ENCODE data around the gene FAM53B. TPM values are rescaled to one million over a fixed set of nuclear protein-coding genes. Genes with fewer than 3 reads are reported as not detected.
"Not testable (repeated sequence)": the region's sequence is repeated elsewhere in the genome, so short reads cannot be mapped to it uniquely, and the experiment has no call there.

FAM53B gene
- total RNA-seq, 3 donors from 2014 or later = 12.9 to 19.2 (median 18.2) TPM

- no peak for DNase-seq
- Mint-ChIP-seq H3K4me1 (ENCODE audit: low read depth) (peaks cover 37% of the 10 kb centered on the region), H3K9me3 (no peaks in the 10 kb centered on the region), H3K4me3 (peak overlapping the region; percentile 43), H3K36me3 (ENCODE audit: insufficient read depth) (peaks cover 2% of the 10 kb centered on the region), H3K27me3 (ENCODE audit: low read depth) (no peaks in the 10 kb centered on the region)
- peak; percentile 28 to 60 for ATAC-seq
Measured at GRCh38 chr10:124611738-124612137, 132.4 kb downstream of the FAM53B start.

GRCh38 chr10:124610851-124611250, 133.3 kb downstream of the FAM53B start:
- DNase-seq; H3K4me3 Mint-ChIP-seq; H3K27me3 Mint-ChIP-seq (ENCODE audit: low read depth); H3K36me3 Mint-ChIP-seq (ENCODE audit: insufficient read depth); H3K9me3 Mint-ChIP-seq; ATAC-seq: not testable (repeated sequence)
- H3K4me1 Mint-ChIP-seq (ENCODE audit: low read depth) = peaks cover 37% of the 10 kb centered on the region

GRCh38 chr10:124610186-124610585, 134.0 kb downstream of the FAM53B start:
- not testable (repeated sequence) for DNase-seq; H3K27me3 Mint-ChIP-seq (ENCODE audit: low read depth); H3K4me3 Mint-ChIP-seq; H3K9me3 Mint-ChIP-seq; H3K36me3 Mint-ChIP-seq (ENCODE audit: insufficient read depth); ATAC-seq
- H3K4me1 Mint-ChIP-seq (ENCODE audit: low read depth) = peaks cover 37% of the 10 kb centered on the region

- Mint-ChIP-seq H3K9me3 (no peaks in the 10 kb centered on the region), H3K4me3 (no peak overlapping the region)
- no peak for DNase-seq
Measured at GRCh38 chr10:124609698-124610097, 134.5 kb downstream of the FAM53B start.

GRCh38 chr10:124608093-124608721, 136.0 kb downstream of the FAM53B start:
- Mint-ChIP-seq H3K27me3 (ENCODE audit: low read depth) (no peaks in the 10 kb centered on the region), H3K4me3 (no peak overlapping the region), H3K4me1 (ENCODE audit: low read depth) (peaks cover 21% of the 10 kb centered on the region), H3K36me3 (ENCODE audit: insufficient read depth) (no peaks in the 10 kb centered on the region), H3K9me3 (no peaks in the 10 kb centered on the region)
- ATAC-seq = no peak
- DNase-seq = no peak

More at GRCh38 chr10:124609698-124610097, 134.5 kb downstream of the FAM53B start:
- H3K36me3 Mint-ChIP-seq (ENCODE audit: insufficient read depth) = no peaks in the 10 kb centered on the region
- no peaks in the 10 kb centered on the region for H3K27me3 Mint-ChIP-seq (ENCODE audit: low read depth)
- no peak for ATAC-seq
- H3K4me1 Mint-ChIP-seq (ENCODE audit: low read depth) = peaks cover 32% of the 10 kb centered on the region

GRCh38 chr10:124607693-124608092, 136.5 kb downstream of the FAM53B start:
- Mint-ChIP-seq H3K4me1 (ENCODE audit: low read depth) (peaks cover 19% of the 10 kb centered on the region), H3K27me3 (ENCODE audit: low read depth) (no peaks in the 10 kb centered on the region), H3K9me3 (no peaks in the 10 kb centered on the region), H3K36me3 (ENCODE audit: insufficient read depth) (no peaks in the 10 kb centered on the region), H3K4me3 (no peak overlapping the region)
- DNase-seq (no peak), ATAC-seq (no peak)

GRCh38 chr10:124606822-124607221, 137.4 kb downstream of the FAM53B start:
- Mint-ChIP-seq H3K9me3 (no peaks in the 10 kb centered on the region), H3K4me3 (no peak overlapping the region), H3K36me3 (ENCODE audit: insufficient read depth) (no peaks in the 10 kb centered on the region), H3K27me3 (ENCODE audit: low read depth) (no peaks in the 10 kb centered on the region), H3K4me1 (ENCODE audit: low read depth) (peaks cover 11% of the 10 kb centered on the region)
- no peak for ATAC-seq
- DNase-seq = no peak

GRCh38 chr10:124605856-124606812, 138.0 kb downstream of the FAM53B start:
- no peaks in the 10 kb centered on the region for H3K27me3 Mint-ChIP-seq (ENCODE audit: low read depth)
- peaks cover 5% of the 10 kb centered on the region for H3K4me1 Mint-ChIP-seq (ENCODE audit: low read depth)
- no peak overlapping the region for H3K4me3 Mint-ChIP-seq
- H3K36me3 Mint-ChIP-seq (ENCODE audit: insufficient read depth) = no peaks in the 10 kb centered on the region
- no peaks in the 10 kb centered on the region for H3K9me3 Mint-ChIP-seq
- ATAC-seq (no peak), DNase-seq (no peak)

GRCh38 chr10:124605481-124605855, 138.7 kb downstream of the FAM53B start:
- H3K36me3 Mint-ChIP-seq (ENCODE audit: insufficient read depth) = no peaks in the 10 kb centered on the region
- H3K27me3 Mint-ChIP-seq (ENCODE audit: low read depth) = no peaks in the 10 kb centered on the region
- DNase-seq (no peak), ATAC-seq (no peak)
- no peaks in the 10 kb centered on the region for H3K9me3 Mint-ChIP-seq
- peaks cover 3% of the 10 kb centered on the region for H3K4me1 Mint-ChIP-seq (ENCODE audit: low read depth)
- H3K4me3 Mint-ChIP-seq = no peak overlapping the region

GRCh38 chr10:124605001-124605370, 139.2 kb downstream of the FAM53B start:
- H3K27me3 Mint-ChIP-seq (ENCODE audit: low read depth) = no peaks in the 10 kb centered on the region
- no peaks in the 10 kb centered on the region for H3K36me3 Mint-ChIP-seq (ENCODE audit: insufficient read depth)
- peaks cover 3% of the 10 kb centered on the region for H3K4me1 Mint-ChIP-seq (ENCODE audit: low read depth)
- ATAC-seq (no peak), DNase-seq (no peak)
- H3K9me3 Mint-ChIP-seq = no peaks in the 10 kb centered on the region
- no peak overlapping the region for H3K4me3 Mint-ChIP-seq

- DNase-seq = no peak
Measured at GRCh38 chr10:124604214-124605000, 139.8 kb downstream of the FAM53B start.

GRCh38 chr10:124603376-124604213, 140.6 kb downstream of the FAM53B start:
- Mint-ChIP-seq H3K9me3 (no peaks in the 10 kb centered on the region), H3K4me1 (ENCODE audit: low read depth) (no peaks in the 10 kb centered on the region), H3K27me3 (ENCODE audit: low read depth) (no peaks in the 10 kb centered on the region), H3K4me3 (no peak overlapping the region), H3K36me3 (ENCODE audit: insufficient read depth) (no peaks in the 10 kb centered on the region)
- no peak for ATAC-seq
- no peak for DNase-seq

More at GRCh38 chr10:124604214-124605000, 139.8 kb downstream of the FAM53B start:
- Mint-ChIP-seq H3K4me3 (no peak overlapping the region), H3K27me3 (ENCODE audit: low read depth) (no peaks in the 10 kb centered on the region), H3K9me3 (no peaks in the 10 kb centered on the region), H3K36me3 (ENCODE audit: insufficient read depth) (no peaks in the 10 kb centered on the region), H3K4me1 (ENCODE audit: low read depth) (no peaks in the 10 kb centered on the region)
- ATAC-seq = no peak

- H3K9me3 Mint-ChIP-seq = no peaks in the 10 kb centered on the region
- H3K27me3 Mint-ChIP-seq (ENCODE audit: low read depth) = no peaks in the 10 kb centered on the region
- no peak for DNase-seq
- no peaks in the 10 kb centered on the region for H3K4me1 Mint-ChIP-seq (ENCODE audit: low read depth)
- no peaks in the 10 kb centered on the region for H3K36me3 Mint-ChIP-seq (ENCODE audit: insufficient read depth)
- no peak overlapping the region for H3K4me3 Mint-ChIP-seq
- ATAC-seq = no peak
Measured at GRCh38 chr10:124602646-124603365, 141.4 kb downstream of the FAM53B start.

All from activated T-cell treated with anti-CD3 and anti-CD28 coated beads, Interleukin-2, amount 50 U/mL, for 4 hours (primary cell).